22Rv1 (cell line): ENCODE results near the gene FBXO42.

ENCODE experiments used
- CTCF ChIP-seq: fragments of 450-650 bp; IDR thresholded peaks from 2 replicates; pipeline ENCODE4 v1.5.1; 2017; ENCODE audit warnings: mild to moderate bottlenecking
- ZFX ChIP-seq: fragments of 450-650 bp; IDR thresholded peaks from 2 replicates; pipeline ENCODE4 v1.6.1; 2017; ENCODE audit warnings: antibody characterized with exemption, borderline replicate concordance

DNA sequence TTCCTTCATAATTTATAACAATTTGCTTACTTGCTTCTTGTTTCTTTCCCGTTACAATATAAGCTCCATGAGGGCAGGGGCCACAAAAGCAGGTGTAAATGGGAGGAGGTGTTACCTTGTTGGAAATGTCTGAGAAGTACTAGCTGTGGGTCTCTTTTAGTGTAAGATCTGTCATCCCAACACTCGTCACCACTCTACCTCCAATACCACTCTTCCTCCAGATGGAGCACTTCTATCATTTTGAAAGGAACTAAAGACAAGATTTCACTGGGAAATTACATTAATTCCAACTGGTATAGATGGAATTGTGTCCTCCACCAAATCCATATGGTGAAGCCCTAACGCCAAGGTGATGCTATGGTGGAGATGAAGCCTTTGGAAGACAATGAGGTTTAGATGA is 62.3 kb downstream of the FBXO42 start:
- TF ChIP-seq CTCF (no peak), ZFX (no peak)
